H1 (cell line): ENCODE measurements around the gene CAMSAP3. TPM values are rescaled to one million over a fixed set of nuclear protein-coding genes. Genes with fewer than 3 reads are reported as not detected.

Source experiments
- ASH2L ChIP-seq: fragments of 200-600, 300-600 bp; sonication (generic); IDR thresholded peaks from one replicate; pipeline ENCODE4 v1.7.1; 2017; ENCODE audit warnings: low read length
- BACH1 ChIP-seq: IDR thresholded peaks from 2 replicates; pipeline ENCODE4 v1.6.1; 2012; ENCODE audit warnings: low read length, improper control_type of control experiment
- CBX8 ChIP-seq: fragments of 300-800, 300-1000 bp; sonication (generic); IDR thresholded peaks from 2 replicates; pipeline ENCODE4 v1.7.1; 2016; ENCODE audit warnings: low read depth, low read length, borderline replicate concordance
- CHD7 ChIP-seq: fragments of 300-600 bp; sonication (generic); IDR thresholded peaks from 2 replicates; pipeline ENCODE4 v1.7.1; 2012; ENCODE audit warnings: low read length, moderate library complexity, mild to moderate bottlenecking, inconsistent platforms; ENCODE audit not compliant: insufficient replicate concordance
- EGR1 ChIP-seq: IDR thresholded peaks from 2 replicates; pipeline ENCODE4 v1.6.1; 2011; ENCODE audit warnings: low read depth, low read length, borderline replicate concordance
- MAFK ChIP-seq: IDR thresholded peaks from 2 replicates; pipeline ENCODE4 v1.6.1; 2012; ENCODE audit warnings: low read depth, mild to moderate bottlenecking, improper control_type of control experiment, low read length
- RAD21 ChIP-seq, 2 experiments: IDR thresholded peaks in 1 of 2; conservative IDR thresholded peaks in 1 of 2; 2 replicates each; pipeline ENCODE4 v1.6.1; 2011; ENCODE audit warnings: low read depth in 2 of 2, low read length in 2 of 2, improper control_type of control experiment in 1 of 2, inconsistent platforms in 1 of 2, mild to moderate bottlenecking in 1 of 2, moderate library complexity in 1 of 2
- SIN3A ChIP-seq, 2 experiments: IDR thresholded peaks in 1 of 2; conservative IDR thresholded peaks in 1 of 2; 2 replicates each; pipeline ENCODE4 v1.6.1; 2011 to 2012; ENCODE audit warnings: low read length in 2 of 2, improper control_type of control experiment in 1 of 2, low read depth in 1 of 2, mild to moderate bottlenecking in 1 of 2
- TAF1 ChIP-seq: IDR thresholded peaks from 2 replicates; pipeline ENCODE4 v1.6.1; 2011; ENCODE audit warnings: mild to moderate bottlenecking, low read depth, low read length
- polyA plus RNA-seq, 7 experiments: library from polyadenylated mRNA; depleted of rRNA in 3 of 7; stranded (reverse) in 5 of 7; unstranded in 2 of 7; fragments of >200 nt in 5 of 7; fragments of 200-250 nt in 2 of 7; gene quantifications; 1 replicate in 5 of 7; 2 replicates in 1 of 7; 4 replicates in 1 of 7; pipeline versions ENCODE4 v1.2.1 to v1.2.3, GENCODE V29; 2011 to 2013; ENCODE audit warnings: missing spikeins in 2 of 7, mixed read lengths in 2 of 7
- total RNA-seq: library from RNA; stranded (reverse); fragmentation: NEBNext Ultra II Directional; extraction: Animal tissue kit (Norgen Biotek cat#: 25700); gene quantifications from 2 replicates; pipeline ENCODE4 v1.2.1, GENCODE V29; 2021

Gene CAMSAP3
- total and polyA plus RNA-seq, 2 of the 8 experiments (the other 6 are each of a cell fraction or from before 2014, with no cell fraction given): 11.4 to 30.4 TPM

- TF ChIP-seq MAFK: no peak
- no peak for TF ChIP-seq ASH2L
- peak in 1 of 2 experiments; percentile 8; a peak in 1 of 4 replicates for TF ChIP-seq SIN3A (conservative IDR thresholded peaks at IDR 0.05 in 1 of 2, IDR thresholded peaks at IDR 0.05 in 1 of 2; ENCODE audit: low read depth in 1 of 2, low read length in 2 of 2)
- no peak; the same call in 1 of the 2 replicates for TF ChIP-seq EGR1
- no peak for TF ChIP-seq CBX8
- TF ChIP-seq CHD7: no peak
- TF ChIP-seq TAF1: peak; percentile 85
- no peak for TF ChIP-seq BACH1
- TF ChIP-seq RAD21 (IDR thresholded peaks at IDR 0.05 in 1 of 2, conservative IDR thresholded peaks at IDR 0.05 in 1 of 2; ENCODE audit: low read depth in 2 of 2, low read length in 2 of 2): peak in 1 of 2 experiments; percentile 16; a peak in 1 of 4 replicates
These were observed 41.2 kb downstream of the CAMSAP3 start, which contains the start of gene STXBP2 (continued) for GRCh38 chr19:7636691-7637373.
